ENCODE results near the gene PPP3R1. TPM values are rescaled to one million over a fixed set of nuclear protein-coding genes. Genes with fewer than 3 reads are reported as not detected.

The PPP3R1 gene
- total RNA-seq, 4 donors from 2014 or later: 16.9 to 32.3 (median 29.8) TPM

DNA sequence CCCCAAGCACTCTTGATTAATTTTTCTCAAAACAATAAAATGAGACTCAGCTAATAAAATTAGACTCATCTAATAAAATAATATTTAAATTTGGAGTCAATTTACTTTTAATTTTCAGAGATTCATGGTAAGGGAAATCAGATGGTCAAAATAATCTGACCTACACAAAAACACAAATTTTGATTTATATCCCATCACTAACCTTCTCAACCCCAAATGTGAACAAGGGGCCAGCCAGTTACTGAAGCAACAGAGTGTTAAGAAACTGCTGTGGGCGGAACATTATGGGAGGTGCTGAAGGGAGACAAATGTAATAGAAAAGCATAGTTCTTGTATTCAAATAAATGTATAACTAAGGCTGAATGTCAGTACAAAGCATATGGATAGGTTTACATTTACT lies 28.5 kb upstream of the PPP3R1 start:
- DNase-seq (no peak), ATAC-seq (no peak)
- TF ChIP-seq, protein P1, sequence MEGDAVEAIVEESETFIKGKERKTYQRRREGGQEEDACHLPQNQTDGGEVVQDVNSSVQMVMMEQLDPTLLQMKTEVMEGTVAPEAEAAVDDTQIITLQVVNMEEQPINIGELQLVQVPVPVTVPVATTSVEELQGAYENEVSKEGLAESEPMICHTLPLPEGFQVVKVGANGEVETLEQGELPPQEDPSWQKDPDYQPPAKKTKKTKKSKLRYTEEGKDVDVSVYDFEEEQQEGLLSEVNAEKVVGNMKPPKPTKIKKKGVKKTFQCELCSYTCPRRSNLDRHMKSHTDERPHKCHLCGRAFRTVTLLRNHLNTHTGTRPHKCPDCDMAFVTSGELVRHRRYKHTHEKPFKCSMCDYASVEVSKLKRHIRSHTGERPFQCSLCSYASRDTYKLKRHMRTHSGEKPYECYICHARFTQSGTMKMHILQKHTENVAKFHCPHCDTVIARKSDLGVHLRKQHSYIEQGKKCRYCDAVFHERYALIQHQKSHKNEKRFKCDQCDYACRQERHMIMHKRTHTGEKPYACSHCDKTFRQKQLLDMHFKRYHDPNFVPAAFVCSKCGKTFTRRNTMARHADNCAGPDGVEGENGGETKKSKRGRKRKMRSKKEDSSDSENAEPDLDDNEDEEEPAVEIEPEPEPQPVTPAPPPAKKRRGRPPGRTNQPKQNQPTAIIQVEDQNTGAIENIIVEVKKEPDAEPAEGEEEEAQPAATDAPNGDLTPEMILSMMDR (IDR thresholded peaks at IDR 0.05 in 4 of 5, conservative IDR thresholded peaks at IDR 0.05 in 1 of 5): no peak
- TF ChIP-seq POLR2A (IDR thresholded peaks at IDR 0.05): no peak
- Histone ChIP-seq H3K9me3 (no peaks in the 10 kb centered on the region), H3K4me3 (no peak overlapping the region), H3K27ac (no peak overlapping the region), H3K4me1 (peaks cover 0 to 10% of the 10 kb centered on the region in 2 donors), H3K27me3 (no peaks in the 10 kb centered on the region), H3K36me3 (no peaks in the 10 kb centered on the region)
- intact Hi-C loops (cut with DNase I; ENCODE audit: low total_unique reads): loop anchor here (10.0 kb wide), 1 partner anchor 86 kb away; no protein-coding TSS in a partner anchor
- in situ Hi-C loops (cut with MboI; ENCODE audit: low sequenced_read_pairs in 4 of 4): loop anchor here in 2 of 4 donors (10.0 kb wide), 1 partner anchor 156 kb away; no protein-coding TSS in a partner anchor

DNA sequence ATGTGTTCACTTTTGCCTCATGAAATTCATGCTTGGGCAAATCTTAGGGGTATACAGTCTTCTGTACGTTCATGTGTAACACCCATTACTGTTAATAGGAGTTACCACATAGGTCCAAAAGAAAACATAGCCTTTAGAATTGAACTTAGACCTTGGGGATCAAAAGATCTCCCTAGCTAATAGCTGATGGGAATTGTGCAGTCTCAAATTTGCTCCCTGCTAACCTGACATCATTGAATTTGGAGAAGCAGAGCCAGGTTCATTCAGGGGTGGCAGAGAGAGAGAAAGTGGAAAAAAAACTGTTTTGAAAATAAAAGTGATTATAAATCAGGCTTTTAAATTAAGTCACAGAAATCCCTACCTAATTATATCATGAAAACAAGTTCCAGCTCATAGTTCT lies 28.0 kb upstream of the PPP3R1 start:
- DNase-seq: no peak
- TF ChIP-seq, protein P1 (IDR thresholded peaks at IDR 0.05 in 4 of 5, conservative IDR thresholded peaks at IDR 0.05 in 1 of 5): no peak
- TF ChIP-seq POLR2A (IDR thresholded peaks at IDR 0.05): no peak
- no peaks in the 10 kb centered on the region for H3K9me3 ChIP-seq
- H3K4me3 ChIP-seq: no peak overlapping the region
- peaks cover 0 to 10% of the 10 kb centered on the region in 2 donors for H3K4me1 ChIP-seq
- peak overlapping the region in 1 of 4 donors; percentile 42 for H3K27ac ChIP-seq
- no peaks in the 10 kb centered on the region for H3K27me3 ChIP-seq
- ATAC-seq: no peak
- in situ Hi-C loops (cut with MboI; ENCODE audit: low sequenced_read_pairs in 4 of 4): loop anchor here in 2 of 4 donors (10.0 kb wide), 1 partner anchor 156 kb away; no protein-coding TSS in a partner anchor
- intact Hi-C loops (cut with DNase I; ENCODE audit: low total_unique reads): loop anchor here (10.0 kb wide), 1 partner anchor 86 kb away; no protein-coding TSS in a partner anchor
- no peaks in the 10 kb centered on the region for H3K36me3 ChIP-seq

DNA sequence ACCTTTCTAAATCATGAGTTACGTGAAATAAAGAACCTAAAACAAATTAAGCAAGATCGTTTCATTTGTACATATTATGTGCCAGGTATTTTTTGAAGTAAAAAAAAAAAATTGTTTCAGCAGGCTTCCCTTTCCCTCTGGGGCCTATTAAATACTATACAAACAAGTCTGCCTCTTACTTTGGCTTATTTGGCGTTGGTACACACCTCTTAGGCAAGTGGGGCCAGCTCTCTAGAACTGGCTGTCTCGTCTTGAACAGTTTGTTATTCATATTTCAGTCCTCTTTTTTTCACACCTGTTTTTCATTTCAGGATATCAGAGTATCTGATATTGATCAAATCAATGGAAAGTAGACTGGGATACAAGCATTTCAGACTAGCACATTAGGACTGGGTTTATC lies 27.4 kb upstream of the PPP3R1 start:
- Histone ChIP-seq H3K4me3 (no peak overlapping the region), H3K27me3 (no peaks in the 10 kb centered on the region), H3K4me1 (peaks cover 0 to 10% of the 10 kb centered on the region in 2 donors), H3K36me3 (no peaks in the 10 kb centered on the region), H3K9me3 (no peaks in the 10 kb centered on the region), H3K27ac (peak overlapping the region in 1 of 4 donors; percentile 42)
- intact Hi-C loops (cut with DNase I; ENCODE audit: low total_unique reads): loop anchor here (10.0 kb wide), 1 partner anchor 85 kb away; no protein-coding TSS in a partner anchor
- DNase-seq: no peak
- no peak for ATAC-seq
- in situ Hi-C loops (cut with MboI; ENCODE audit: low sequenced_read_pairs in 4 of 4): loop anchor here in 2 of 4 donors (10.0 kb wide), 1 partner anchor 155 kb away; no protein-coding TSS in a partner anchor
- TF ChIP-seq POLR2A (IDR thresholded peaks at IDR 0.05): no peak
- TF ChIP-seq, protein P1 (IDR thresholded peaks at IDR 0.05 in 4 of 5, conservative IDR thresholded peaks at IDR 0.05 in 1 of 5): no peak

DNA sequence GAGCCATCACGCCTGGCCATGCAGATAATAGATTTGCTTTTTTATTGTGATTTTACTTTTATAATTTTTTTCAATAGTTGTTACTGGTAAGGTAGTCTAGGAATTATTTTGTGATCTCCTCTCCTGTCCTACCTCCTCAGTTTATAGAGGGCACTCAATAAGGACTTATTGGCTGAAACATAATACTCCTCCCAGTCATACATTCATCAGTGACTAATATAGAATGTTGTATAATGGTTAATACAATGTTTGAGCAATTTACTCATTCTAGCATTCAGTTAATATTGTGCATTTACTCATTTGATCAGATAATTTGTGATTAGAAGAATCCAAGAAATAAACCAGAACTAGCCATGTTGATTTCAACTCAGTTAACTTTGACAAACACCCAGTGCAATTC lies 25.8 kb upstream of the PPP3R1 start:
- no peaks in the 10 kb centered on the region for H3K9me3 ChIP-seq
- DNase-seq: no peak
- H3K36me3 ChIP-seq: no peaks in the 10 kb centered on the region
- H3K27me3 ChIP-seq: no peaks in the 10 kb centered on the region
- intact Hi-C loops (cut with DNase I; ENCODE audit: low total_unique reads): no loop called here
- no peak for ATAC-seq
- in situ Hi-C loops (cut with MboI; ENCODE audit: low sequenced_read_pairs in 4 of 4): no loop called here
- H3K27ac ChIP-seq: no peak overlapping the region
- TF ChIP-seq POLR2A (IDR thresholded peaks at IDR 0.05): no peak
- TF ChIP-seq, protein P1 (IDR thresholded peaks at IDR 0.05 in 4 of 5, conservative IDR thresholded peaks at IDR 0.05 in 1 of 5): no peak
- peaks cover 0 to 7% of the 10 kb centered on the region in 2 donors for H3K4me1 ChIP-seq
- no peak overlapping the region for H3K4me3 ChIP-seq

DNA sequence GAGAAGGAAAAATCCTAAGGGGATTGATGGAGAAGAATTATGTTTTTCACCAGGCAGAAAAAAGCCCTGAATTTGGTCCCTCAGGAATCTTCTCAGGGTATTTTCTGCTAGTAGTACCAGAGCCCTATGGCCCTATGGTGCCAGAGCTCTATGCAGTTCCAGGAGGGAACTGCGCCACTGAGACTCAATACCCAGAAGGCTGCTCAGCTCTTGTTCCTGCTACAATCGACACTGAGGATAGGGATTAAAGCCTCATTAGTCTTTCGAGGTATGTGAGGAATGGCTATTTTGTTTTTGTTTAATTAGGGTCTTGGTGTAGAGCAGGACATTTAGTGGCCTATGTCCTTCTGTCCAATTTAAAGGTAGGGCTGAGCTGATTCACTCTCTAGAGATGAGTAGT lies 21.7 kb upstream of the PPP3R1 start:
- Histone ChIP-seq H3K4me1 (peaks cover 0 to 5% of the 10 kb centered on the region in 2 donors), H3K4me3 (no peak overlapping the region), H3K27ac (no peak overlapping the region), H3K36me3 (no peaks in the 10 kb centered on the region), H3K9me3 (no peaks in the 10 kb centered on the region), H3K27me3 (no peaks in the 10 kb centered on the region)
- intact Hi-C loops (cut with DNase I; ENCODE audit: low total_unique reads) (no loop called here), in situ Hi-C loops (cut with MboI; ENCODE audit: low sequenced_read_pairs in 4 of 4) (no loop called here)
- no peak for TF ChIP-seq POLR2A (IDR thresholded peaks at IDR 0.05)
- TF ChIP-seq, protein P1 (IDR thresholded peaks at IDR 0.05 in 4 of 5, conservative IDR thresholded peaks at IDR 0.05 in 1 of 5): no peak
- DNase-seq (no peak), ATAC-seq (no peak)
